ENCODE results near the gene BOLA1. TPM values are rescaled to one million over a fixed set of nuclear protein-coding genes. Genes with fewer than 3 reads are reported as not detected.
"Not testable (repeated sequence)": the region's sequence is repeated elsewhere in the genome, so short reads cannot be mapped to it uniquely, and the experiment has no call there.

Gene BOLA1
- 23.6 and 26.6 TPM in 2 replicates for total RNA-seq

DNA sequence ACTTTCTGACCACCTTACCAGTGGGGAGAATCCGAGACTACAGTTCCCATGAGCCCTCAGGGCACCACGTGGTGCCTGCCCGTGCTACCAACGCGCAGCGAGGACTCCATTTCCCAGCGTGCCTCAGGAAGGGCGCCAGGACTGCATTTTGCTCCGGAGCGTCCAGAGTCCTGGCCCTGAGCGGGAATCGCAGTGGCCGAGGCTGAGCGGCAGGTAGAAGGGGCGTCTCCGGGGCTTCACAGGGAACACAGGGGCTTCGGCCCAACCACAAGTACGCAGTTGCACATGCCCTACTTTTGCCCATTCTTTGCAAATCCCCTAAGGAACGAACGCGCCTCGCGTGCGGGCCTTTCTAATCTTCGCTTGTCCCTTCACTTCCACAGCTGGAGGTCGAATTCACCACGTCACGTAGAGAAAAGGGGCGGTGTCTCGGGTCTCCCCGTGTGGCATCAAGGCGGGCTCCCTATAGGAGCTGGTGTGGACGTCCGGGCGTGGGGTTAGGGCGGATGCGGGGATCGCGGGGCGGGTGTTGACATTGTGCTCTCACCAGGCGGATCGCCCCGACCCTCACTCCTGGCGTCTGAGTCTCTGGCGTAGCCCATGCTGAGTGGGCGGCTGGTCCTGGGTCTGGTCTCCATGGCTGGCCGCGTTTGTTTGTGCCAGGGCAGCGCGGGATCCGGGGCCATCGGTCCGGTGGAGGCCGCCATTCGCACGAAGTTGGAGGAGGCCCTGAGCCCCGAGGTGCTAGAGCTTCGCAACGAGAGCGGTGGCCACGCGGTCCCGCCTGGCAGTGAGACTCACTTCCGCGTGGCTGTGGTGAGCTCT is at the start of gene BOLA1:
Gene BOLA1, plus strand, starts transcription at position 109 of the 825 bp plus-strand sequence. Its CDS starts 492 bp downstream, at position 601.
- intact Hi-C loops (cut with micrococcal nuclease): loop anchor here (1.0 to 10.0 kb wide), 3 partner anchors 11 to 265 kb away; partner anchors contain the start of gene SF3B4
- Mint-ChIP-seq H3K36me3 (ENCODE audit: low read depth) (peaks cover 18% of the 10 kb centered on the region), H3K4me1 (ENCODE audit: low read depth) (peaks cover 11% of the 10 kb centered on the region), H3K9me3 (no peaks in the 10 kb centered on the region), H3K27ac (peak within 1 kb of the TSS; percentile 87), H3K4me3 (ENCODE audit: low read depth) (peak within 1 kb of the TSS; percentile 84), H3K27me3 (ENCODE audit: low read depth) (no peaks in the 10 kb centered on the region)
- DNase-seq (ENCODE audit: low spot score): peak; percentile 76

DNA sequence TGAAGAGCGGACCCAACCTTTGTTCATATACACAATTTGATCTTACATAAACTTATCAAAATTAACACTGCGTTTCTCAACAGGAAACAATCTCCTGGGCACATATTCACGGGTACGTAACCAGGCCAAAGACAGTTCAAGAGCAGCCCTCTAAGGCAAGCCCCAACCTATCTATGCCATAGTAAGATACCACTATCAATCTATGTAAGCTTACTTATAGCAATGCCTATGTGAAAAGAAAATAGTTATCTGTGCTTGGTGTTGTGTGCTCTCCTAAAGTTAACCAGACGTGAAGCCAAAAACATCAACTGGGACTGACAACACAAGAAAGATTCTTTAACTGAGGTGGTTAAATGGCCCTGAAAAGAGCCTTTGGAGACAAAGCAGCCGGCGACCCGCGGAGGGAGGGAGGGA is 49.4 kb upstream of the BOLA1 start:
- Mint-ChIP-seq H3K27me3 (ENCODE audit: low read depth) (no peaks in the 10 kb centered on the region), H3K36me3 (ENCODE audit: low read depth) (peaks cover 35% of the 10 kb centered on the region), H3K27ac (peak overlapping the region; percentile 94), H3K4me3 (ENCODE audit: low read depth) (peak overlapping the region; percentile 90), H3K4me1 (ENCODE audit: low read depth) (peaks cover 44% of the 10 kb centered on the region), H3K9me3 (no peaks in the 10 kb centered on the region)
- intact Hi-C loops (cut with micrococcal nuclease): no loop called here
- DNase-seq (ENCODE audit: low spot score): peak; percentile 9

DNA sequence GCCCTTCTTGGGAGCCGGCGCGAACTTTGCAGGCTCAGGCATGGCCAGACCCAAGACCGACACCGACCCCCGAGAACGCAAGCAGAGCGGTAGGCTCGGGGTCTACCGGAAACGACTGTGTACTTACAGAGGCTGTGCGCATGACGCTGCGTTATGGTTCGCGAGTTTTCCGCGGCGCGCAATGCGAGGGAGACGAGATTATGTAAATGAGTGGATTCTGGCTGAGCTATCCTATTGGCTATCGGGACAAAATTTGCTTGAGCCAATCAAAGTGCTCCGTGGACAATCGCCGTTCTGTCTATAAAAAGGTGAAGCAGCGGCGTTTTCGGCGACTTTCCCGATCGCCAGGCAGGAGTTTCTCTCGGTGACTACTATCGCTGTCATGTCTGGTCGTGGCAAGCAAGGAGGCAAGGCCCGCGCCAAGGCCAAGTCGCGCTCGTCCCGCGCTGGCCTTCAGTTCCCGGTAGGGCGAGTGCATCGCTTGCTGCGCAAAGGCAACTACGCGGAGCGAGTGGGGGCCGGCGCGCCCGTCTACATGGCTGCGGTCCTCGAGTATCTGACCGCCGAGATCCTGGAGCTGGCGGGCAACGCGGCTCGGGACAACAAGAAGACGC is 48.5 kb upstream of the BOLA1 start:
- intact Hi-C loops (cut with micrococcal nuclease); H3K4me3 Mint-ChIP-seq (ENCODE audit: low read depth); H3K27me3 Mint-ChIP-seq (ENCODE audit: low read depth); H3K9me3 Mint-ChIP-seq; DNase-seq (ENCODE audit: low spot score); H3K27ac Mint-ChIP-seq: not testable (repeated sequence)
- H3K4me1 Mint-ChIP-seq (ENCODE audit: low read depth): peaks cover 35% of the 10 kb centered on the region
- peaks cover 26% of the 10 kb centered on the region for H3K36me3 Mint-ChIP-seq (ENCODE audit: low read depth)

- H3K36me3 Mint-ChIP-seq (ENCODE audit: low read depth): peaks cover 20% of the 10 kb centered on the region
- H3K27me3 Mint-ChIP-seq (ENCODE audit: low read depth); H3K9me3 Mint-ChIP-seq; H3K4me3 Mint-ChIP-seq (ENCODE audit: low read depth); H3K27ac Mint-ChIP-seq; DNase-seq (ENCODE audit: low spot score); intact Hi-C loops (cut with micrococcal nuclease): not testable (repeated sequence)
- H3K4me1 Mint-ChIP-seq (ENCODE audit: low read depth): peaks cover 29% of the 10 kb centered on the region
These were observed 47.7 kb upstream of the BOLA1 start for GRCh38 chr1:149851585-149852213.

DNA sequence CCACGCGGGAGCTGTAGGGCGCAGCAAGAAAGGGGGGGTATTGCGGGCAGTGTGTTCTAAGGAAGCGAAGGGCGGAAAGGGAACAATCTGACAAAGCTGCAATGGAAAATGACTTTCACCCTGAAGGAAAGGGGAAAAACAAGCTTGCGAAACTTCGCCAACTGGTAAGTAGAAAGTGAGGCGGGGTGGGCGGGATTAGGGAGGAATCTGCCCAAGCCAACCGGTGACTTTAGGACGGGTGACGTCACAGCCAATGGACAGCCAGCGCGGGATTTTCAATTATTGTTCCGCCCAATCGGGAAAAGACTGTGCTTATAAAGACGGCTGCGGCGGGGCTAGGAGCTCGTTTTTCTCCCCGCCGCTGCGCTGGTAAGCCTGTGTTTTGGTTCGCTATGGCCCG is 47.1 kb upstream of the BOLA1 start:
- H3K27me3 Mint-ChIP-seq (ENCODE audit: low read depth); DNase-seq (ENCODE audit: low spot score); H3K4me3 Mint-ChIP-seq (ENCODE audit: low read depth); intact Hi-C loops (cut with micrococcal nuclease); H3K27ac Mint-ChIP-seq; H3K9me3 Mint-ChIP-seq: not testable (repeated sequence)
- peaks cover 24% of the 10 kb centered on the region for H3K4me1 Mint-ChIP-seq (ENCODE audit: low read depth)
- H3K36me3 Mint-ChIP-seq (ENCODE audit: low read depth): peaks cover 15% of the 10 kb centered on the region

DNA sequence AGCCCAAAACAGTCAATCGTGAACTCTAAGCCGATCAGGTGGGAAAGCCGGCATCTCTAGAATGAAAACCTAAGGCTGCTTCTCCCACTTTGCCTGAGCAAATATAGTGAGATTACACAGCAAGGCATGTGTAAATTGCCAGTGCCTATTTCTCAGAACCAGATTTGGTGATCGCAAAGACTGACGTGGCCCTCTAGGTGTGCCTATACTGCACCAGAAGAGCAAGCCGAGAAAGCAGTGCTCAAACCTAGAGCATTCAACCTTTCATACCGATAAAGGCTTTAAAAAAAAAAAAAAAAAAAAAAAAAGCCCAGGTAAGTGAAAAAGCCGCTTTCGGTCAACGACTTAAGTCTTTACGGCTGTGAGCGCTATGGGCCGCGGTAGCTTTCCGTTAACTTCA is 39.1 kb upstream of the BOLA1 start:
- H3K9me3 Mint-ChIP-seq; H3K4me1 Mint-ChIP-seq (ENCODE audit: low read depth); intact Hi-C loops (cut with micrococcal nuclease); H3K36me3 Mint-ChIP-seq (ENCODE audit: low read depth); H3K27ac Mint-ChIP-seq; H3K27me3 Mint-ChIP-seq (ENCODE audit: low read depth); H3K4me3 Mint-ChIP-seq (ENCODE audit: low read depth); DNase-seq (ENCODE audit: low spot score): not testable (repeated sequence)

GRCh38 chr1:149860684-149861496 is 38.5 kb upstream of the BOLA1 start:
- H3K36me3 Mint-ChIP-seq (ENCODE audit: low read depth); H3K27ac Mint-ChIP-seq; H3K4me1 Mint-ChIP-seq (ENCODE audit: low read depth); intact Hi-C loops (cut with micrococcal nuclease); H3K4me3 Mint-ChIP-seq (ENCODE audit: low read depth); H3K9me3 Mint-ChIP-seq; H3K27me3 Mint-ChIP-seq (ENCODE audit: low read depth); DNase-seq (ENCODE audit: low spot score): not testable (repeated sequence)

- H3K36me3 Mint-ChIP-seq (ENCODE audit: low read depth); H3K27ac Mint-ChIP-seq; DNase-seq (ENCODE audit: low spot score); H3K4me3 Mint-ChIP-seq (ENCODE audit: low read depth); H3K4me1 Mint-ChIP-seq (ENCODE audit: low read depth); H3K27me3 Mint-ChIP-seq (ENCODE audit: low read depth); intact Hi-C loops (cut with micrococcal nuclease); H3K9me3 Mint-ChIP-seq: not testable (repeated sequence)
These were observed 37.8 kb upstream of the BOLA1 start for GRCh38 chr1:149861497-149862054.

- H3K27me3 Mint-ChIP-seq (ENCODE audit: low read depth); intact Hi-C loops (cut with micrococcal nuclease); H3K36me3 Mint-ChIP-seq (ENCODE audit: low read depth); H3K27ac Mint-ChIP-seq; H3K4me3 Mint-ChIP-seq (ENCODE audit: low read depth); H3K4me1 Mint-ChIP-seq (ENCODE audit: low read depth); H3K9me3 Mint-ChIP-seq; DNase-seq (ENCODE audit: low spot score): not testable (repeated sequence)
These were observed 32.5 kb upstream of the BOLA1 start for GRCh38 chr1:149866887-149867286.

DNA sequence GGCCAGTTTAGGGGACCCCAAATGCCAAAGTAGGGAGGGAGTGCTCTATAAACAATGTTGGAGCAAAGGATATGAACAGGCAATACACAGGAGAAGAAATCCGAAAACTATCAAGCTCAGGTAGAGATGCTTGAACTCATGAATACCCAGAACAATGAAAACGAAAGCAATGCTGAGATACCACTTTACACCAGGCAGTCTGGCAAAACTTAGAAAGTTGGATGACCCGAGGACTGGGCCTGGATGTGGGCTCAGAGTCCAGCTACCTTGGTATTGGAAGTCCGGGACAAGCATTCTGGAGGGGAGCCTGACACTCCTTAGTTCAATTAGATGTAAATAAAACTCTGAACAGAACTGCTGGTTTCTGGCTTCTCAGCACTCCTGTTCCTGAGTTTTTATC is 26.3 kb upstream of the BOLA1 start:
- H3K4me1 Mint-ChIP-seq (ENCODE audit: low read depth); H3K27me3 Mint-ChIP-seq (ENCODE audit: low read depth); H3K4me3 Mint-ChIP-seq (ENCODE audit: low read depth); H3K27ac Mint-ChIP-seq; H3K36me3 Mint-ChIP-seq (ENCODE audit: low read depth); intact Hi-C loops (cut with micrococcal nuclease); H3K9me3 Mint-ChIP-seq; DNase-seq (ENCODE audit: low spot score): not testable (repeated sequence)

DNA sequence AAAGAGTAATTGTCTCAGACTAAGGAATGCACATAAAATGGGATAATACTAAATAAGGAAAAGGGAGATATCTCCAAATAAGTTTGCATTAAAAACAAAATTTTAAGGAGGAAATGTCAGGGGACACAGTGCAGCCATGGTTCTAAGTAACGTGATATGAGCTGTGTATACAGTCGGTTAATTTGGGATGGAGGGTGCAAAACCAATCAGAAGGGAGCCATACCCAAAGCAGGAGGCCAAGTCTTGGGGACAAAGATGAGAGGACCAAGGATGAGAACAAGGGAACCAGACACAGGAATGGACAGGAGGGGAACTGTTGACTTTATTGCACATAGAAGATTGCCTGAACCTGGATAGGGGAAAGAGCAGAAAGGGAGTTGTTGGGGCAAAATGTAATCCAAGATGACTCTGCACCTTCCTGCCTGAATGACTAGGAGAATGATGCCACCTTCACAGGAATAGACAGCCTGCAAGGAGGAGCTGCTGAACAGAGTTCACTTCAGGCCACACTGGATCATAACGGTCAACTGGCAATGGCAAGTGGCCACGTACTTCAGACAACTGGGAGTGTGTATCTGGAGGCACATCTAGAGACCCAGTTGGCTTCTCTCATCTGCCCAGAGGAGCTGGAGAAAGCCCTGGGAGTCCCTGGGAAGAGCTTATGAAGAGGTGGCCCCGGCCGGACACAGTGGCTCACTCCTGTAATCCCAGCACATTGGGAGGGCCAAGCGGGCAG is 22.0 kb upstream of the BOLA1 start:
- Mint-ChIP-seq H3K9me3 (no peaks in the 10 kb centered on the region), H3K36me3 (ENCODE audit: low read depth) (no peaks in the 10 kb centered on the region), H3K4me1 (ENCODE audit: low read depth) (peaks cover 23% of the 10 kb centered on the region), H3K27ac (no peak overlapping the region), H3K27me3 (ENCODE audit: low read depth) (no peaks in the 10 kb centered on the region), H3K4me3 (ENCODE audit: low read depth) (no peak overlapping the region)
- intact Hi-C loops (cut with micrococcal nuclease): no loop called here
- DNase-seq (ENCODE audit: low spot score): no peak

DNA sequence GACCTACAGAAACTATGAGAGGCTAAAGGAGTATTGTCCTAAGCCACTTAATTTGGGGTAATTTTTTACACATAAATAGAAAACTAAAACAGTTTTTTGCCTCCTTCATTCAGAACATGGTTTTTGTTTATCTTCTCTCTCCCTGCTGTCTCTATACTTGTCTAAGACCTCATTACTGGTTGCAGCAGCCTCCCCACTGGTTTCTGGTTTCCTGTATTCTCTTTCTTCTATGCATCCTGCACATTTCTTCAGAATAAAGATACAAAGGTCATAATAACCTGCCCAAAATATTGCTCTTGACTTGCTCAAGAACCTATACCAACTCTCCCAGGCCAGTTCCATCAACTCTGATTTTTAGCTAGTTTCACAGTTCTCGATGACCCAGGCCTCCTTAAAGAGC is 19.8 kb upstream of the BOLA1 start:
- H3K9me3 Mint-ChIP-seq: no peaks in the 10 kb centered on the region
- intact Hi-C loops (cut with micrococcal nuclease): no loop called here
- H3K36me3 Mint-ChIP-seq (ENCODE audit: low read depth): no peaks in the 10 kb centered on the region
- peak overlapping the region; percentile 20 for H3K4me3 Mint-ChIP-seq (ENCODE audit: low read depth)
- peaks cover 24% of the 10 kb centered on the region for H3K4me1 Mint-ChIP-seq (ENCODE audit: low read depth)
- DNase-seq (ENCODE audit: low spot score): no peak
- peak overlapping the region; percentile 82 for H3K27ac Mint-ChIP-seq
- no peaks in the 10 kb centered on the region for H3K27me3 Mint-ChIP-seq (ENCODE audit: low read depth)
